PC-3 (cell line): ENCODE results near the gene CPEB3.

ENCODE experiments used
- EZH2 ChIP-seq: fragments of 300-600 bp; sonication (generic); IDR thresholded peaks from one replicate; pipeline ENCODE4 v1.6.1; 2017; ENCODE audit warnings: antibody characterized with exemption, mild to moderate bottlenecking, low read length; ENCODE audit not compliant: unreplicated experiment
- EZH2phosphoT487 ChIP-seq: fragments of 300-600 bp; sonication (generic); IDR thresholded peaks from 2 replicates; pipeline ENCODE4 v1.6.1; 2018; ENCODE audit warnings: mild to moderate bottlenecking, antibody characterized with exemption, low read length, borderline replicate concordance
- TF ChIP-seq, protein P1 (sequence below): fragments of 300-600 bp; sonication (generic); conservative IDR thresholded peaks from 2 replicates; pipeline ENCODE4 v1.5.1; 2017; ENCODE audit warnings: antibody characterized with exemption, low read depth, mild to moderate bottlenecking, low read length

DNA sequence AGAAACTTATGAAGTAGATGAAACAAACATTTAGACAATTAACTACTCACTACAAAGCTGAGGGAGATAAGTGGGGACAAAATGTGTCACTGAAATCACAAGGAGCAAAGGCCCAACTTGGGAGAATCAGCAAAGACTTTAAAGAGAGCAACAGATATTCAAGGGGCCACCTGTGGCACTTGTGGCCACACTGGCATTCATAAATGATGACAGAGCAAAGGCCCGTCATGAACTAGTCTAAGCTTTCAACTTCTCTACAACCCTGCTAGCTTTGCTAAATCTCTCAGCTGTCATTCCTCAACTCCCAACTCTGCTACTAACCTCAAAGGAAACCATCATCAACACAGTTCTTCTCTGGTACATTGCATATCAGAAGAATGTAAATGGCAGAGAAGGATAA is 178.4 kb downstream of the CPEB3 start:
- TF ChIP-seq, protein P1, sequence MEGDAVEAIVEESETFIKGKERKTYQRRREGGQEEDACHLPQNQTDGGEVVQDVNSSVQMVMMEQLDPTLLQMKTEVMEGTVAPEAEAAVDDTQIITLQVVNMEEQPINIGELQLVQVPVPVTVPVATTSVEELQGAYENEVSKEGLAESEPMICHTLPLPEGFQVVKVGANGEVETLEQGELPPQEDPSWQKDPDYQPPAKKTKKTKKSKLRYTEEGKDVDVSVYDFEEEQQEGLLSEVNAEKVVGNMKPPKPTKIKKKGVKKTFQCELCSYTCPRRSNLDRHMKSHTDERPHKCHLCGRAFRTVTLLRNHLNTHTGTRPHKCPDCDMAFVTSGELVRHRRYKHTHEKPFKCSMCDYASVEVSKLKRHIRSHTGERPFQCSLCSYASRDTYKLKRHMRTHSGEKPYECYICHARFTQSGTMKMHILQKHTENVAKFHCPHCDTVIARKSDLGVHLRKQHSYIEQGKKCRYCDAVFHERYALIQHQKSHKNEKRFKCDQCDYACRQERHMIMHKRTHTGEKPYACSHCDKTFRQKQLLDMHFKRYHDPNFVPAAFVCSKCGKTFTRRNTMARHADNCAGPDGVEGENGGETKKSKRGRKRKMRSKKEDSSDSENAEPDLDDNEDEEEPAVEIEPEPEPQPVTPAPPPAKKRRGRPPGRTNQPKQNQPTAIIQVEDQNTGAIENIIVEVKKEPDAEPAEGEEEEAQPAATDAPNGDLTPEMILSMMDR, result no peak
- TF ChIP-seq EZH2 (no peak), EZH2phosphoT487 (no peak)
